ENCODE measurements around the gene FUCA1.

DNA sequence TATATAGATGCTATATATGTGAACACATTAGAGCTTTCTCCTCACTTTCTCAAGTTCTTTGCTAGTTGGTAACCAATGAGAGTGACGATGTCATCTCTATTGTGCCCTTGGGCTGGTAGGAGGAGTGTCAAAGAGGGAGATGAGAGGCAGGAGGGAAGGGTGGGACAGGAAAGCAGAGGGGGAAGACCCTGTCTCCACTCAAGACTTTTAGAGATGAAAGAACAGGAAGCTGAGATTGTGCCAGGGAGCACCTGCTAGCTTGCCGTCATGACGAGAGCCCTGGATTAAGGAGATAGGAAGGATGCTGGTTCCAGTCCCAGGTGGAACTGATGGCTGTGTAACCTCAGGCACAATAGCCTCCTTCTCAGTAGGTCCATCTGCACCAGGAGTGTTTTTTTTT lies 28.4 kb upstream of the FUCA1 start:
- TF ChIP-seq CREB1 (IDR thresholded peaks at IDR 0.05): no peak
- TF ChIP-seq, protein P1, sequence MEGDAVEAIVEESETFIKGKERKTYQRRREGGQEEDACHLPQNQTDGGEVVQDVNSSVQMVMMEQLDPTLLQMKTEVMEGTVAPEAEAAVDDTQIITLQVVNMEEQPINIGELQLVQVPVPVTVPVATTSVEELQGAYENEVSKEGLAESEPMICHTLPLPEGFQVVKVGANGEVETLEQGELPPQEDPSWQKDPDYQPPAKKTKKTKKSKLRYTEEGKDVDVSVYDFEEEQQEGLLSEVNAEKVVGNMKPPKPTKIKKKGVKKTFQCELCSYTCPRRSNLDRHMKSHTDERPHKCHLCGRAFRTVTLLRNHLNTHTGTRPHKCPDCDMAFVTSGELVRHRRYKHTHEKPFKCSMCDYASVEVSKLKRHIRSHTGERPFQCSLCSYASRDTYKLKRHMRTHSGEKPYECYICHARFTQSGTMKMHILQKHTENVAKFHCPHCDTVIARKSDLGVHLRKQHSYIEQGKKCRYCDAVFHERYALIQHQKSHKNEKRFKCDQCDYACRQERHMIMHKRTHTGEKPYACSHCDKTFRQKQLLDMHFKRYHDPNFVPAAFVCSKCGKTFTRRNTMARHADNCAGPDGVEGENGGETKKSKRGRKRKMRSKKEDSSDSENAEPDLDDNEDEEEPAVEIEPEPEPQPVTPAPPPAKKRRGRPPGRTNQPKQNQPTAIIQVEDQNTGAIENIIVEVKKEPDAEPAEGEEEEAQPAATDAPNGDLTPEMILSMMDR (IDR thresholded peaks at IDR 0.05; ENCODE audit: control extremely low read depth in 1 of 3, insufficient read depth in 1 of 3, low read depth in 1 of 3, low read length in 3 of 3): no peak
- no peak for TF ChIP-seq EP300 (IDR thresholded peaks at IDR 0.05; ENCODE audit: borderline replicate concordance in 1 of 2, low read depth in 2 of 2, low read length in 2 of 2)
- TF ChIP-seq JUN (IDR thresholded peaks at IDR 0.05; ENCODE audit: low read depth, low read length): no peak
- TF ChIP-seq GABPA (IDR thresholded peaks at IDR 0.05; ENCODE audit: borderline replicate concordance, insufficient read depth, low read length): no peak
- no peak for TF ChIP-seq CBX8 (IDR thresholded peaks at IDR 0.05; ENCODE audit: borderline replicate concordance, low read depth, low read length)
- no peak for TF ChIP-seq RAD21 (IDR thresholded peaks at IDR 0.05 in 1 of 2, conservative IDR thresholded peaks at IDR 0.05 in 1 of 2; ENCODE audit: low read depth in 2 of 2, low read length in 2 of 2)
- TF ChIP-seq EGR1 (IDR thresholded peaks at IDR 0.05; ENCODE audit: borderline replicate concordance, low read depth, low read length): no peak

Measured in H1 (cell line).